Neural progenitor cell (in vitro differentiated cells): ENCODE measurements around the gene LINS1.

Source experiments
- EZH2 ChIP-seq: fragments of 200-600 bp; sonication (generic); IDR thresholded peaks from 2 replicates; pipeline ENCODE4 v1.6.1; 2017; ENCODE audit warnings: antibody characterized with exemption, mild to moderate bottlenecking, moderate library complexity
- EZH2phosphoT487 ChIP-seq: fragments of 200-600 bp; sonication (generic); IDR thresholded peaks from 2 replicates; pipeline ENCODE4 v1.6.1; 2017; ENCODE audit warnings: antibody characterized with exemption
- TF ChIP-seq, protein P1 (sequence below): fragments of 200-600 bp; sonication (generic); IDR thresholded peaks from 2 replicates; pipeline ENCODE4 v1.5.1; 2017; ENCODE audit warnings: antibody characterized with exemption, mild to moderate bottlenecking

- TF ChIP-seq EZH2 (no peak), EZH2phosphoT487 (no peak)
- TF ChIP-seq, protein P1, sequence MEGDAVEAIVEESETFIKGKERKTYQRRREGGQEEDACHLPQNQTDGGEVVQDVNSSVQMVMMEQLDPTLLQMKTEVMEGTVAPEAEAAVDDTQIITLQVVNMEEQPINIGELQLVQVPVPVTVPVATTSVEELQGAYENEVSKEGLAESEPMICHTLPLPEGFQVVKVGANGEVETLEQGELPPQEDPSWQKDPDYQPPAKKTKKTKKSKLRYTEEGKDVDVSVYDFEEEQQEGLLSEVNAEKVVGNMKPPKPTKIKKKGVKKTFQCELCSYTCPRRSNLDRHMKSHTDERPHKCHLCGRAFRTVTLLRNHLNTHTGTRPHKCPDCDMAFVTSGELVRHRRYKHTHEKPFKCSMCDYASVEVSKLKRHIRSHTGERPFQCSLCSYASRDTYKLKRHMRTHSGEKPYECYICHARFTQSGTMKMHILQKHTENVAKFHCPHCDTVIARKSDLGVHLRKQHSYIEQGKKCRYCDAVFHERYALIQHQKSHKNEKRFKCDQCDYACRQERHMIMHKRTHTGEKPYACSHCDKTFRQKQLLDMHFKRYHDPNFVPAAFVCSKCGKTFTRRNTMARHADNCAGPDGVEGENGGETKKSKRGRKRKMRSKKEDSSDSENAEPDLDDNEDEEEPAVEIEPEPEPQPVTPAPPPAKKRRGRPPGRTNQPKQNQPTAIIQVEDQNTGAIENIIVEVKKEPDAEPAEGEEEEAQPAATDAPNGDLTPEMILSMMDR = no peak
These were observed 43.7 kb upstream of the LINS1 start for GRCh38 chr15:100645671-100646070.
